ENCODE data around the gene SLC22A4. TPM values are rescaled to one million over a fixed set of nuclear protein-coding genes. Genes with fewer than 3 reads are reported as not detected.
A peak's percentile ranks its signal among the peaks of the same experiment; 100 is the strongest.

SLC22A4 gene
- total RNA-seq, 2 donors from 2014 or later, result 1.5 to 1.9 TPM

DNA sequence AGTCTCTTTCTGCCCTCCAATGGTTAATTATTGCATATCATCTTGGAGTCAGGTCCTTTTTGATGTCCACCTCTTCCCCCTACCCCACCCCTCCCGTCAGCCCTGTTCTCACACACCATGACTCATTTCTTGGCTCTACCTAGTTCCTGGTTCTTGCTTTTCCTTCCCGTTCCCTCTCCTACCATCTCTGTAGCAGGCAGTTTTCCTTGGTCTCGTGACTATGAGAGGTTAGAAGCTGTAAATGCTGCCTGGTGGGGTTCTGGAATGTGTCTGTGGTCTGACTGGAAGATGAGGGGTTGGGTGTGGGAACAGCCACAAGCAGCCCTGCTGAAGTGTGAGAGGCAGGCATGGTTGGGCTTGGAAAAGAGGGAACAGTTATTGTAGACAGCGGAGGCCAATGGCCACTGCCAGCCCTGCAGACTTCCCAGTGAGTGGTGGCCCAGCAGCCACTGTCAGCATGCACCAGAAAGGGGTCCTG, 93.5 kb downstream of the SLC22A4 start:
- Mint-ChIP-seq H3K36me3 (no peaks in the 10 kb centered on the region), H3K9me3 (no peaks in the 10 kb centered on the region), H3K27ac (no peak overlapping the region)
- ATAC-seq, result no peak
- no peak for DNase-seq (ENCODE audit: low spot score in 2 of 2)

DNA sequence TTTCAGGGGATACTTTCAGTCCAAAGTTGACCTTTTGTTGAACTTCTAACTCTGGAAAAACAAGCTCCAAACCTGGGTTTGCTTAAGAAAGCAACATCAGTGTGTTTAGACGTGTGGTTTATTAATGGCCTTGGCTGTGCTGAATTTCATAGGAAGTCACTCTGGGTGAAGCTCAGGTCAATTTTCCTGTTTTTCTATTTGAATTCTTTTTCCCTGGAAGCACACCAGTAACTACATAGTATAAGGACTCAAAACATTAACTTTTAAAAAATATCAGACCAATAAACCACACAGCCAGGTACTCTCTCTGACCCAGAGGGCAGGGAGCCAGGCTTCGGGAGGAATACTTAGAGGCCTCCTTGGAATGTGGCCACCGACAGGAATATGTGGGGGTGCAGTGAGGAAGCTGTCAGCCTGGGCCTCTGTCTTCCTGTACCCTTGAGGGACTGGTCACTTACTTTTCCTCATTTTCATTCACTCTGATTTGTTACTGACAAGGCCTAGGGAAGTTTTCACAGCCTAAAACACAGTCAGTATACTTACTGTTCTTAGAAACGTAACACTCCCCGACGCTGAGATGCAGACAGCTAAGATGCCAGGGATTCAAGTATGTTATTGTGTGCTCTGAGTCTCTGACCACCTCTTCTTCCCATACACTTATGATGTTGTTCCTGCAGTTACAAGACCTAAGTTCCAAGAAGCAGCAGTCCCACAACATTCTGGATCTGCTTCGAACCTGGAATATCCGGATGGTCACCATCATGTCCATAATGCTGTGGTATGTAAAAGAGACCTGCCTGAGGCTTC, 94.3 kb downstream of the SLC22A4 start:
- no peak for ATAC-seq
- no peaks in the 10 kb centered on the region for H3K36me3 Mint-ChIP-seq
- H3K27ac Mint-ChIP-seq, result no peak overlapping the region

GRCh38 chr5:132389051-132389331, 94.8 kb downstream of the SLC22A4 start:
- DNase-seq (ENCODE audit: low spot score in 2 of 2) (no peak), ATAC-seq (no peak)
- Mint-ChIP-seq H3K36me3 (no peaks in the 10 kb centered on the region), H3K9me3 (no peaks in the 10 kb centered on the region), H3K27ac (peak overlapping the region in 1 of 2 donors; percentile 30)

More for the DNA sequence above, 94.3 kb downstream of the SLC22A4 start:
- no peaks in the 10 kb centered on the region for H3K9me3 Mint-ChIP-seq
- no peak for DNase-seq (ENCODE audit: low spot score in 2 of 2)

DNA sequence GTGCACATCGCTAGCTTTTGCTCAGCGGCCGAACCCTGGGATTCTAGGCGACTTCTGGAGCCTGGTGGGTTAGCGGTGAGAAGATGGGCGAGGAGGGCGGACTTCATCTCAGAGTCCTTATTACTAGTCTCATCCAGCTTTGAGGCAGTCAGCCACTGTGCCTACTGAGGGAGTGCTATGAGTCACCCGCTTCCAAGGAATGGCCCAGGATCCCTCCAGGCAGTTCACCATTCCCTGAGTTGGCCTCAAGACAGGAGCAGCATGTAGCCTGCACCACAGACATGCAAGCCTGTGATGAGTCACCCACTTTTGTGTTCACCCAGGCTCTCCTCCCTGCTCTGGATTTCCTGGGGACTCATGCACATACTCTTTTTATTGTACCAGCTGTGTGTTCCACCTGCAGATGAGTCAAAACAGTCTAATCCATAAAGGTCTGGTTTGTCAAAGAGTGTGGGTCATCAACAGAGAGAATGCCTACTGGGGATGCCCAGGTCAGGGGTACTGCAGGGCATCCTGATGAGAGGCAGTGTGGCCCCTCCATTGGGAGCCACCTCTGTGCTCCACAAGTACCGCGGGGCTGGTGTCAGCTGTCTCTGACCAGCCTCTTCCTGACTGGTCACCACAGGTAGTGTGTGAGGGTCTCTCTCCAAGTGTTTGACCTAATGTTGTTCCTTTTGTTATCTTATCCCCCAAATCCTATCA, 95.5 kb downstream of the SLC22A4 start:
- Mint-ChIP-seq H3K27ac (peak overlapping the region in 1 of 2 donors; percentile 39), H3K9me3 (no peaks in the 10 kb centered on the region), H3K36me3 (no peaks in the 10 kb centered on the region)
- ATAC-seq (peak; percentile 61 to 78), DNase-seq (ENCODE audit: low spot score in 2 of 2) (no peak)

DNA sequence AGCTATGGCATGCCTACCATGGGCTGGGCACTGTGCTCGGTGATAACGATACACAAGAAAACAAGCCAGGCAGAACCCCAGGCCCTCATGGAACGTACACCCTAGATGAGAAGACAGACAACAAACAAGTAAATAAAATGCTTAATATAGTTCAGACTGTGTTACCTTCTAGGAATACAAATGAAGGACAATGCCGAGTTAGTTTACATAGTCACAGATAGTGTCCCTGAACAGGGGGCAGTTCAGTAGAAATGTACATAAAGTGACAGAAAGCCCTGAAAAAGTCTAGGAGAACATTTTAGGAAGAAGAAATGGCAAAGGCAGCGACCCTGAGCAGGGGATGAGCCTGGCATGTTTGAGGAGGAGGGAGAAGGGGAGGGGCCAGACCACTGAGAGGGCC, 97.1 kb downstream of the SLC22A4 start:
- H3K36me3 Mint-ChIP-seq, result peaks cover 0 to 5% of the 10 kb centered on the region in 2 donors
- ATAC-seq (no peak), DNase-seq (ENCODE audit: low spot score in 2 of 2) (no peak)
- H3K9me3 Mint-ChIP-seq, result no peaks in the 10 kb centered on the region
- H3K27ac Mint-ChIP-seq, result peak overlapping the region in 1 of 2 donors; percentile 52

GRCh38 chr5:132391870-132392269, 97.7 kb downstream of the SLC22A4 start:
- ATAC-seq (peak; percentile 11 to 68), DNase-seq (ENCODE audit: low spot score in 2 of 2) (no peak)
- Mint-ChIP-seq H3K27ac (peak overlapping the region in 1 of 2 donors; percentile 52), H3K36me3 (peaks cover 0 to 5% of the 10 kb centered on the region in 2 donors), H3K9me3 (no peaks in the 10 kb centered on the region)

- ATAC-seq, result no peak
- DNase-seq (ENCODE audit: low spot score in 2 of 2), result no peak
- peak overlapping the region; percentile 52 to 75 for H3K27ac Mint-ChIP-seq
- peaks cover 0 to 5% of the 10 kb centered on the region in 2 donors for H3K36me3 Mint-ChIP-seq
- no peaks in the 10 kb centered on the region for H3K9me3 Mint-ChIP-seq
These were observed 98.2 kb downstream of the SLC22A4 start for GRCh38 chr5:132392411-132392810.

GRCh38 chr5:132392978-132393825, 99.0 kb downstream of the SLC22A4 start:
- H3K36me3 Mint-ChIP-seq, result peaks cover 0 to 5% of the 10 kb centered on the region in 2 donors
- H3K9me3 Mint-ChIP-seq, result no peaks in the 10 kb centered on the region
- peak overlapping the region in 1 of 2 donors; percentile 52 for H3K27ac Mint-ChIP-seq
- ATAC-seq (no peak), DNase-seq (ENCODE audit: low spot score in 2 of 2) (no peak)

Other genes starting within 250 kb of the SLC22A4 start
- gene IL3, start 233.7 kb upstream of the SLC22A4 start, total RNA-seq, result 1 to 10 TPM in 1 of 2 donors, not detected in 1; 9.7 TPM
- gene CSF2, start 220.6 kb upstream of the SLC22A4 start, total RNA-seq, result 10 to 100 TPM in 1 of 2 donors, 1 to 10 TPM in 1; 8.4 to 39.7 TPM
- 10 to 100 TPM in 1 of 2 donors, under 1 TPM in 1; 0.91 to 21.6 TPM for gene P4HA2, start 66.5 kb upstream of the SLC22A4 start, total RNA-seq
- gene PDLIM4, start 36.7 kb upstream of the SLC22A4 start, total RNA-seq, result not detected
- 1 to 10 TPM; 3.1 to 5.5 TPM for gene SLC22A5, start 75.3 kb downstream of the SLC22A4 start, total RNA-seq
- 100 to 1,000 TPM; 107 to 156 TPM for gene IRF1, start 196.4 kb downstream of the SLC22A4 start, total RNA-seq
- gene IL5, start 249.1 kb downstream of the SLC22A4 start, total RNA-seq, result not detected